Body of pancreas (tissue), 4 donors: Measurements from ENCODE around the gene PHACTR3. TPM values are rescaled to one million over a fixed set of nuclear protein-coding genes. Genes with fewer than 3 reads are reported as not detected.

Source experiments
- ATAC-seq: fragments of 150-250 bp; one replicate; pipeline ENCODE4 v1.9.1; 2016
- DNase-seq, 4 donors: peaks; one replicate each; pipeline ENCODE4 v3.0.0-alpha.2; 2019
- H3K27ac ChIP-seq, 4 donors: fragments of 200-600 bp; sonication (generic); 1 replicate in 3 of 4; 2 replicates in 1 of 4; pipeline versions ENCODE4 v1.5.1 to v1.6.1; 2016 to 2019; ENCODE audit warnings: mild to moderate bottlenecking in 1 of 4, mixed read lengths in 1 of 4, moderate library complexity in 1 of 4
- H3K27me3 ChIP-seq, 2 donors: fragments of 200-600 bp; sonication (generic); one replicate each; pipeline ENCODE4 v1.6.0; 2016; ENCODE audit warnings: mild to moderate bottlenecking in 1 of 2
- H3K36me3 ChIP-seq, 2 donors: fragments of 200-600 bp; sonication (generic); replicated peaks in 1 of 2; 2 replicates each; pipeline ENCODE4 v1.5.1; 2016; ENCODE audit warnings: low read depth in 2 of 2; ENCODE audit not compliant: insufficient read depth in 1 of 2
- H3K4me1 ChIP-seq: fragments of 200-600 bp; sonication (generic); one replicate; pipeline ENCODE4 v1.6.0; 2016
- H3K4me3 ChIP-seq, 2 donors: fragments of 200-600 bp; sonication (generic); 1 replicate in 1 of 2; 2 replicates in 1 of 2; pipeline ENCODE4 v1.5.1; 2016 to 2019
- H3K9me3 ChIP-seq, 3 donors: fragments of 200-600 bp; sonication (generic); 1 replicate in 2 of 3; 2 replicates in 1 of 3; pipeline ENCODE4 v1.5.1; 2016
- POLR2A ChIP-seq, 3 donors: fragments of 450-650 bp; IDR thresholded peaks; one replicate each; pipeline ENCODE4 v1.6.1; 2016; ENCODE audit warnings: antibody characterized with exemption in 3 of 3, mild to moderate bottlenecking in 2 of 3
- WGBS, 2 donors: methylation state at CpG; one replicate each; pipeline ENCODE4 v1.1.5; 2017; 5-methylcytosine and 5-hydroxymethylcytosine counted together
- intact Hi-C: fragments of 100-400 bp; cut with DNase I; formaldehyde crosslinking; loops from one replicate; pipeline ENCODE4 v1.15.1; 2023
- total RNA-seq, 2 donors: library from RNA; depleted of rRNA; stranded (reverse); fragments of >200 nt; gene quantifications; one replicate each; pipeline ENCODE4 v1.1.0, GENCODE V29; 2016
- TF ChIP-seq, protein P1 (sequence below), 7 experiments: fragments of 450-650 bp in 4 of 7; fragments of 200-600 bp in 3 of 7; sonication (generic) in 3 of 7; IDR thresholded peaks; one replicate each; pipeline ENCODE4 v1.5.1; 2016 to 2019; ENCODE audit warnings: antibody characterized with exemption in 7 of 7

PHACTR3 gene
- total RNA-seq, 2 donors from 2014 or later, result 0.52 to 0.66 TPM

GRCh38 chr20:59777331-59777725 lies 173.0 kb downstream of the PHACTR3 start:
- 64 to 72% methylated on average over 3 of the region's 3 CpGs for WGBS, 2 donors
- no peak for ATAC-seq
- no peaks in the 10 kb centered on the region for H3K27me3 ChIP-seq
- H3K4me3 ChIP-seq, result no peak overlapping the region
- H3K4me1 ChIP-seq, result no peaks in the 10 kb centered on the region
- H3K36me3 ChIP-seq, result no peaks in the 10 kb centered on the region
- no peak for DNase-seq
- intact Hi-C loops, result no loop called here
- TF ChIP-seq POLR2A (IDR thresholded peaks at IDR 0.05), result no peak
- TF ChIP-seq, protein P1, sequence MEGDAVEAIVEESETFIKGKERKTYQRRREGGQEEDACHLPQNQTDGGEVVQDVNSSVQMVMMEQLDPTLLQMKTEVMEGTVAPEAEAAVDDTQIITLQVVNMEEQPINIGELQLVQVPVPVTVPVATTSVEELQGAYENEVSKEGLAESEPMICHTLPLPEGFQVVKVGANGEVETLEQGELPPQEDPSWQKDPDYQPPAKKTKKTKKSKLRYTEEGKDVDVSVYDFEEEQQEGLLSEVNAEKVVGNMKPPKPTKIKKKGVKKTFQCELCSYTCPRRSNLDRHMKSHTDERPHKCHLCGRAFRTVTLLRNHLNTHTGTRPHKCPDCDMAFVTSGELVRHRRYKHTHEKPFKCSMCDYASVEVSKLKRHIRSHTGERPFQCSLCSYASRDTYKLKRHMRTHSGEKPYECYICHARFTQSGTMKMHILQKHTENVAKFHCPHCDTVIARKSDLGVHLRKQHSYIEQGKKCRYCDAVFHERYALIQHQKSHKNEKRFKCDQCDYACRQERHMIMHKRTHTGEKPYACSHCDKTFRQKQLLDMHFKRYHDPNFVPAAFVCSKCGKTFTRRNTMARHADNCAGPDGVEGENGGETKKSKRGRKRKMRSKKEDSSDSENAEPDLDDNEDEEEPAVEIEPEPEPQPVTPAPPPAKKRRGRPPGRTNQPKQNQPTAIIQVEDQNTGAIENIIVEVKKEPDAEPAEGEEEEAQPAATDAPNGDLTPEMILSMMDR (IDR thresholded peaks at IDR 0.05), result no peak
- no peak overlapping the region for H3K27ac ChIP-seq
- no peaks in the 10 kb centered on the region for H3K9me3 ChIP-seq

GRCh38 chr20:59777814-59778575 lies 173.7 kb downstream of the PHACTR3 start:
- H3K27ac ChIP-seq, result no peak overlapping the region
- TF ChIP-seq, protein P1 (IDR thresholded peaks at IDR 0.05), result no peak
- TF ChIP-seq POLR2A (IDR thresholded peaks at IDR 0.05), result no peak
- ATAC-seq, result no peak
- no peak for DNase-seq
- no peaks in the 10 kb centered on the region for H3K27me3 ChIP-seq
- no peaks in the 10 kb centered on the region for H3K36me3 ChIP-seq
- no peak overlapping the region for H3K4me3 ChIP-seq
- intact Hi-C loops, result no loop called here
- no peaks in the 10 kb centered on the region for H3K9me3 ChIP-seq
- H3K4me1 ChIP-seq, result no peaks in the 10 kb centered on the region
- WGBS, 2 donors, result 73 to 83% methylated on average over 19 of the region's 19 CpGs

DNA sequence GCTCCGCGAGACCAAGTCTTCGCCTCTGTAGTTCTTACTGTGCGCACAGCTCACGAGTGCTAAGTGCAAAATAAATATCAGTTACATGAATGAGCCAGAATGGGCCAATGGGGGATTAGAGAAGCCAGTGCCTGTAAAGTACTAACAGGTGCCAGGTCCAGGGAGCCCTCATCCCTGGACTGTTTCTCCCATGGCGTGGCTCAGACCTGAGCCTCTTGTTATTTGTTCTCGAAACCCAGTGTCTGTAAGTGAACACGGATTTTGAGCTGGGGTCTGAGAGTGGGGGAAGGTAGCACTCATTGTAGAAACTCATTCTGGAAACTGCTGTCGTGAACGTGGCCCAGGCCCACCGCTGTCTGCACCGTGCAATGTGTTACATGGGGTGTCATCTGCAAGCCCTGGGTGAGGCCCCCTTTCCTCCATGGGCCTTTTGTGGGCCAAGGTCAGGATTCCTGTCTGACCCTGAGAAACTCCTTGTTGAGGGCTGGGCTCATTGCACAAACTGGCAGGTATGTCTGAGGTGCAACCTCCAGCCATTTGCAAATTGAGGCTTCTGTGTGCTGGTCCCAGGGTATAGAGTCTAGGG lies 174.4 kb downstream of the PHACTR3 start:
- ATAC-seq (no peak), DNase-seq (no peak)
- intact Hi-C loops, result no loop called here
- Histone ChIP-seq H3K4me3 (no peak overlapping the region), H3K27ac (no peak overlapping the region), H3K4me1 (no peaks in the 10 kb centered on the region), H3K9me3 (no peaks in the 10 kb centered on the region), H3K27me3 (no peaks in the 10 kb centered on the region), H3K36me3 (no peaks in the 10 kb centered on the region)
- WGBS, 2 donors, result 75 to 78% methylated on average over 8 to 12 of the region's 12 CpGs
- no peak for TF ChIP-seq POLR2A (IDR thresholded peaks at IDR 0.05)
- TF ChIP-seq, protein P1 (IDR thresholded peaks at IDR 0.05), result no peak

GRCh38 chr20:59779656-59780380 lies 175.5 kb downstream of the PHACTR3 start:
- H3K4me3 ChIP-seq, result no peak overlapping the region
- no peaks in the 10 kb centered on the region for H3K4me1 ChIP-seq
- 61 to 62% methylated on average over 10 of the region's 10 CpGs for WGBS, 2 donors
- TF ChIP-seq, protein P1 (IDR thresholded peaks at IDR 0.05), result no peak
- TF ChIP-seq POLR2A (IDR thresholded peaks at IDR 0.05), result no peak
- no peaks in the 10 kb centered on the region for H3K9me3 ChIP-seq
- DNase-seq (no peak), ATAC-seq (no peak)
- H3K36me3 ChIP-seq, result no peaks in the 10 kb centered on the region
- H3K27ac ChIP-seq, result no peak overlapping the region
- no peaks in the 10 kb centered on the region for H3K27me3 ChIP-seq
- intact Hi-C loops, result no loop called here
